IPS-15b (cell line): ENCODE measurements around the gene PMP22.

ENCODE experiments used
- H3K27me3 ChIP-seq: one replicate; pipeline ENCODE4 v1.6.1; 2013; ENCODE audit warnings: low read length; ENCODE audit not compliant: control insufficient read depth, insufficient read depth
- H3K36me3 ChIP-seq: one replicate; pipeline ENCODE4 v1.6.1; 2013; ENCODE audit warnings: low read length; ENCODE audit not compliant: control insufficient read depth, insufficient read depth
- H3K4me1 ChIP-seq: one replicate; pipeline ENCODE4 v1.6.1; 2013; ENCODE audit warnings: mild to moderate bottlenecking, low read length; ENCODE audit not compliant: control insufficient read depth, insufficient read depth
- H3K4me3 ChIP-seq: one replicate; pipeline ENCODE4 v1.5.1; 2013; ENCODE audit warnings: low read depth, low read length
- H3K9ac ChIP-seq: one replicate; pipeline ENCODE4 v1.6.1; 2013; ENCODE audit warnings: low read depth, mild to moderate bottlenecking, low read length
- H3K9me3 ChIP-seq: one replicate; pipeline ENCODE4 v1.6.1; 2013; ENCODE audit warnings: mild to moderate bottlenecking, low read length; ENCODE audit not compliant: control insufficient read depth, insufficient read depth

Gene PMP22

GRCh38 chr17:15290605-15291004, 25.5 kb upstream of the PMP22 start:
- Histone ChIP-seq H3K4me3 (no peak overlapping the region), H3K4me1 (no peaks in the 10 kb centered on the region), H3K36me3 (no peaks in the 10 kb centered on the region), H3K9me3 (no peaks in the 10 kb centered on the region), H3K9ac (no peak overlapping the region), H3K27me3 (no peaks in the 10 kb centered on the region)

- H3K27me3 ChIP-seq = no peaks in the 10 kb centered on the region
- H3K9ac ChIP-seq = no peak overlapping the region
- H3K4me1 ChIP-seq = no peaks in the 10 kb centered on the region
- no peaks in the 10 kb centered on the region for H3K36me3 ChIP-seq
- H3K9me3 ChIP-seq = no peaks in the 10 kb centered on the region
- no peak overlapping the region for H3K4me3 ChIP-seq
Measured at GRCh38 chr17:15289285-15290183, 24.4 kb upstream of the PMP22 start.

GRCh38 chr17:15288859-15289258, 23.7 kb upstream of the PMP22 start:
- no peak overlapping the region for H3K4me3 ChIP-seq
- H3K9me3 ChIP-seq = no peaks in the 10 kb centered on the region
- H3K9ac ChIP-seq = no peak overlapping the region
- H3K27me3 ChIP-seq = no peaks in the 10 kb centered on the region
- no peaks in the 10 kb centered on the region for H3K4me1 ChIP-seq
- no peaks in the 10 kb centered on the region for H3K36me3 ChIP-seq

GRCh38 chr17:15287538-15288267, 22.6 kb upstream of the PMP22 start:
- Histone ChIP-seq H3K27me3 (no peaks in the 10 kb centered on the region), H3K4me1 (no peaks in the 10 kb centered on the region), H3K36me3 (no peaks in the 10 kb centered on the region), H3K4me3 (no peak overlapping the region), H3K9me3 (no peaks in the 10 kb centered on the region), H3K9ac (no peak overlapping the region)

GRCh38 chr17:15285466-15285865, 20.3 kb upstream of the PMP22 start:
- H3K9me3 ChIP-seq = no peaks in the 10 kb centered on the region
- no peak overlapping the region for H3K9ac ChIP-seq
- no peaks in the 10 kb centered on the region for H3K36me3 ChIP-seq
- no peaks in the 10 kb centered on the region for H3K27me3 ChIP-seq
- H3K4me1 ChIP-seq = no peaks in the 10 kb centered on the region
- no peak overlapping the region for H3K4me3 ChIP-seq

GRCh38 chr17:15284537-15284936, 19.4 kb upstream of the PMP22 start:
- Histone ChIP-seq H3K27me3 (no peaks in the 10 kb centered on the region), H3K36me3 (no peaks in the 10 kb centered on the region), H3K4me3 (no peak overlapping the region), H3K9me3 (no peaks in the 10 kb centered on the region), H3K9ac (no peak overlapping the region), H3K4me1 (no peaks in the 10 kb centered on the region)

- no peak overlapping the region for H3K9ac ChIP-seq
- no peaks in the 10 kb centered on the region for H3K36me3 ChIP-seq
- no peak overlapping the region for H3K4me3 ChIP-seq
- no peaks in the 10 kb centered on the region for H3K27me3 ChIP-seq
- H3K9me3 ChIP-seq = no peaks in the 10 kb centered on the region
- H3K4me1 ChIP-seq = no peaks in the 10 kb centered on the region
Measured at GRCh38 chr17:15284107-15284506, 19.0 kb upstream of the PMP22 start.

GRCh38 chr17:15281909-15282308, 16.8 kb upstream of the PMP22 start:
- no peaks in the 10 kb centered on the region for H3K27me3 ChIP-seq
- no peak overlapping the region for H3K4me3 ChIP-seq
- no peaks in the 10 kb centered on the region for H3K36me3 ChIP-seq
- no peaks in the 10 kb centered on the region for H3K4me1 ChIP-seq
- H3K9ac ChIP-seq = no peak overlapping the region
- no peaks in the 10 kb centered on the region for H3K9me3 ChIP-seq

GRCh38 chr17:15278924-15279477, 13.9 kb upstream of the PMP22 start:
- Histone ChIP-seq H3K4me3 (no peak overlapping the region), H3K27me3 (no peaks in the 10 kb centered on the region), H3K4me1 (no peaks in the 10 kb centered on the region), H3K36me3 (no peaks in the 10 kb centered on the region), H3K9ac (no peak overlapping the region), H3K9me3 (no peaks in the 10 kb centered on the region)

GRCh38 chr17:15278380-15278779, 13.3 kb upstream of the PMP22 start:
- Histone ChIP-seq H3K27me3 (no peaks in the 10 kb centered on the region), H3K4me1 (no peaks in the 10 kb centered on the region), H3K4me3 (no peak overlapping the region), H3K9me3 (no peaks in the 10 kb centered on the region), H3K9ac (no peak overlapping the region), H3K36me3 (no peaks in the 10 kb centered on the region)

GRCh38 chr17:15274017-15274416, 8.9 kb upstream of the PMP22 start:
- Histone ChIP-seq H3K27me3 (peaks cover 4% of the 10 kb centered on the region), H3K4me3 (no peak overlapping the region), H3K4me1 (no peaks in the 10 kb centered on the region), H3K9me3 (no peaks in the 10 kb centered on the region), H3K9ac (no peak overlapping the region), H3K36me3 (no peaks in the 10 kb centered on the region)
